ES-I3 (cell line): Measurements from ENCODE around the gene CD164L2.

ENCODE experiments used
- H3K36me3 ChIP-seq: 2 replicates; pipeline ENCODE4 v1.6.1; 2013; ENCODE audit warnings: mild to moderate bottlenecking, low read length, control low read depth, moderate library complexity; ENCODE audit not compliant: insufficient read depth
- H3K4me1 ChIP-seq: 2 replicates; pipeline ENCODE4 v1.6.1; 2013; ENCODE audit warnings: mild to moderate bottlenecking, control low read depth, low read length; ENCODE audit not compliant: insufficient read depth
- H3K9ac ChIP-seq: 2 replicates; pipeline ENCODE4 v1.6.1; 2013; ENCODE audit warnings: low read depth, mild to moderate bottlenecking, low read length, moderate library complexity
- H3K9me3 ChIP-seq: 2 replicates; pipeline ENCODE4 v1.6.1; 2013; ENCODE audit warnings: mild to moderate bottlenecking, low read length, moderate library complexity; ENCODE audit not compliant: control insufficient read depth, insufficient read depth

The CD164L2 gene

GRCh38 chr1:27330786-27331185 is 52.3 kb downstream of the CD164L2 start:
- H3K4me1 ChIP-seq, result no peaks in the 10 kb centered on the region
- H3K9ac ChIP-seq, result no peak overlapping the region
- no peaks in the 10 kb centered on the region for H3K9me3 ChIP-seq
- peaks cover 3% of the 10 kb centered on the region; the same call in 1 of the 2 replicates for H3K36me3 ChIP-seq
